ENCODE measurements around the gene OSBPL1A. TPM values are rescaled to one million over a fixed set of nuclear protein-coding genes. Genes with fewer than 3 reads are reported as not detected.

OSBPL1A gene
- total and polyA plus RNA-seq, 2 of the 8 experiments (the other 6 are each of a cell fraction or from before 2014, with no cell fraction given): 53.2 to 74.9 TPM

DNA sequence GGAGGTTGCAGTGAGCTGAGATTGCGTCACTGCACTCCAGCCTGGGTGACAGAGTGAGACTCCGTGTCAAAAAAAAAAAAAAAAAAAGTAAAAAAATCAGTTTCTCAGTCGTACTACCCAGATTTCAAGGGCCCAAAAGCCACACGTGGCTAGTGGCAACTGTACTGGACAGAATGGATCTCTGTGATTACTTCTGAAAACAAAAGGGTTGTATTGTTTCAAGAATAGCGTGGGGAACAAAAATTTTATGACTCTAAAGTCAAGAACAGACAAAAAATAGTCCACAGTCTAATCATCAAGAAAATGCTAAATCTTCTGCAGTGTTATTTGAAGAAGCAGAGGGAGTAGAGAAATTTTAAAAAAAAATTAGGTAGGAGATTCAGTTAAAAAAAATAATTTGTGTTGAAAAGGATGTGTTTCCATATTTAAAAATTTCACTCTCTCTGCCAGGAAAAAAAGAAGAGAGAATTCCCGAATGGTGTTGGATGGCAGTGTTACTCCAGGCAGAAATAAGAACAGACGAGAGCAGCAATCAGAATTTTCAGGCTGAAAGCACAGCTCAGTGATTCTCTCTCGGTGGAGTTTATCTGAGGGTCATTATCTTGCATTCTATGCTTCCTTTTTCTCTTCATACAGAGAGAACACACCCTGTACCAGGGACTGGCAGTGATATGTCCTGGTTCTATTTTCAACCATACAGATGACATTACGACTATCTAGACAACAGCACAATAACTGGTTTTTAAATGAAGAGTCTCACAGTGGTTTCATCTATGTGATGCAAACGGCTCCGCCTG, 196.9 kb downstream of the OSBPL1A start:
- WGBS, 2 experiments (ENCODE audit: extremely low coverage in 1 of 2, insufficient coverage in 1 of 2, insufficient read length in 1 of 2, insufficient replicate concordance in 2 of 2, low coverage in 1 of 2, low lambda C conversion rate in 2 of 2, missing lambda C conversion rate in 1 of 2): 89% methylated on average over 10 of the region's 11 CpGs; no CpG with 5 or more reads in 1 of the 2 experiments
- Histone ChIP-seq H3K18ac (ENCODE audit: extremely low read depth, low read length) (no peak overlapping the region), H4K8ac (ENCODE audit: extremely low read depth, insufficient read depth, low read length) (no peak overlapping the region), H3K9me3 (ENCODE audit: insufficient read depth in 2 of 2, low read depth in 1 of 2, low read length in 1 of 2) (no peaks in the 10 kb centered on the region), H2BK20ac (ENCODE audit: low read length) (no peak overlapping the region), H3K4me3 (ENCODE audit: extremely low read depth in 1 of 4, insufficient read depth in 2 of 4, low read depth in 3 of 4, low read length in 4 of 4) (no peak overlapping the region), H2BK5ac (ENCODE audit: low read depth, low read length) (no peak overlapping the region), H3K79me1 (ENCODE audit: low read depth, low read length) (no peaks in the 10 kb centered on the region), H3K27ac (ENCODE audit: low read depth, low read length) (no peak overlapping the region), H3K23me2 (ENCODE audit: low read depth, low read length) (no peaks in the 10 kb centered on the region), H3K56ac (replicated peaks; ENCODE audit: insufficient read length, low read depth, low read length) (no peak overlapping the region), H4K91ac (replicated peaks; ENCODE audit: insufficient read length, low read length) (no peak overlapping the region), H3K36me3 (ENCODE audit: control insufficient read depth in 2 of 4, insufficient read depth in 4 of 4, low read length in 3 of 4) (peaks cover 0 to under 1% (median 0%) of the 10 kb centered on the region in 4 experiments; a peak in 1 of 8 replicates), H3K23ac (ENCODE audit: insufficient read length) (no peak overlapping the region), H3K4ac (replicated peaks; ENCODE audit: insufficient read length, low read depth, low read length) (no peak overlapping the region), H2BK15ac (ENCODE audit: low read length) (no peak overlapping the region), H3K27me3 (replicated peaks in 1 of 4; ENCODE audit: control insufficient read depth in 3 of 4, extremely low read depth in 1 of 4, insufficient read depth in 3 of 4, low read length in 3 of 4) (no peaks in the 10 kb centered on the region), H2AFZ (ENCODE audit: low read length) (no peak overlapping the region), H3K9ac (replicated peaks in 1 of 4; ENCODE audit: extremely low read depth in 1 of 4, low read depth in 3 of 4, low read length in 3 of 4) (no peak overlapping the region; a peak in 1 of 7 replicates), H4K20me1 (replicated peaks in 1 of 2; ENCODE audit: control insufficient read depth in 1 of 2, insufficient read depth in 2 of 2, low read length in 2 of 2) (peaks cover 0 to 5% of the 10 kb centered on the region in 2 experiments), H3K14ac (ENCODE audit: insufficient read length) (no peak overlapping the region), H3K4me1 (replicated peaks in 1 of 4; ENCODE audit: control insufficient read depth in 3 of 4, insufficient read depth in 4 of 4, low read length in 3 of 4) (no peaks in the 10 kb centered on the region; a peak in 1 of 7 replicates), H3K79me2 (ENCODE audit: control insufficient read depth in 1 of 2, insufficient read depth in 2 of 2, low read length in 2 of 2) (no peaks in the 10 kb centered on the region; a peak in 2 of 4 replicates), H2BK120ac (replicated peaks; ENCODE audit: low read depth, low read length) (no peak overlapping the region), H2BK12ac (ENCODE audit: low read depth, low read length) (no peak overlapping the region), H3K4me2 (ENCODE audit: insufficient read depth in 1 of 2, low read depth in 2 of 2, low read length in 2 of 2) (no peak overlapping the region), H4K5ac (ENCODE audit: insufficient read length, low read depth, low read length) (no peak overlapping the region), H2AK5ac (ENCODE audit: low read depth, low read length) (no peak overlapping the region)
- DNase-seq (ENCODE audit: low read depth in 1 of 2, low spot score in 2 of 2) (no peak), FAIRE-seq (no peak)
- POLR2A ChIA-PET (ENCODE audit: partially characterized antibody): interaction anchor here (1.2 kb wide), 1 partner anchor 70 kb away, joined by 3 read pairs; no protein-coding TSS in a partner anchor
- CTCF ChIA-PET (ENCODE audit: partially characterized antibody): interaction anchor here (2.3 kb wide), 1 partner anchor 24 kb away, joined by 7 read pairs; no protein-coding TSS in a partner anchor
- TF ChIP-seq RBBP5 (IDR thresholded peaks at IDR 0.05; ENCODE audit: borderline replicate concordance, low read depth, low read length) (no peak), SIX5 (IDR thresholded peaks at IDR 0.05; ENCODE audit: low read depth, low read length) (no peak), SUZ12 (IDR thresholded peaks at IDR 0.05; ENCODE audit: low read length) (no peak), SAP30 (IDR thresholded peaks at IDR 0.05; ENCODE audit: insufficient read depth, insufficient replicate concordance, low read length) (no peak), SRF (IDR thresholded peaks at IDR 0.05; ENCODE audit: low read depth, low read length) (no peak), CBX5 (IDR thresholded peaks at IDR 0.05; ENCODE audit: low read depth, low read length) (no peak), CEBPB (IDR thresholded peaks at IDR 0.05; ENCODE audit: low read depth, low read length) (no peak), TCF12 (IDR thresholded peaks at IDR 0.05; ENCODE audit: low read depth, low read length) (no peak)
- TF ChIP-seq, protein P1, sequence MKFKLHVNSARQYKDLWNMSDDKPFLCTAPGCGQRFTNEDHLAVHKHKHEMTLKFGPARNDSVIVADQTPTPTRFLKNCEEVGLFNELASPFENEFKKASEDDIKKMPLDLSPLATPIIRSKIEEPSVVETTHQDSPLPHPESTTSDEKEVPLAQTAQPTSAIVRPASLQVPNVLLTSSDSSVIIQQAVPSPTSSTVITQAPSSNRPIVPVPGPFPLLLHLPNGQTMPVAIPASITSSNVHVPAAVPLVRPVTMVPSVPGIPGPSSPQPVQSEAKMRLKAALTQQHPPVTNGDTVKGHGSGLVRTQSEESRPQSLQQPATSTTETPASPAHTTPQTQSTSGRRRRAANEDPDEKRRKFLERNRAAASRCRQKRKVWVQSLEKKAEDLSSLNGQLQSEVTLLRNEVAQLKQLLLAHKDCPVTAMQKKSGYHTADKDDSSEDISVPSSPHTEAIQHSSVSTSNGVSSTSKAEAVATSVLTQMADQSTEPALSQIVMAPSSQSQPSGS (IDR thresholded peaks at IDR 0.05; ENCODE audit: low read length): no peak
- TF ChIP-seq, protein P2, sequence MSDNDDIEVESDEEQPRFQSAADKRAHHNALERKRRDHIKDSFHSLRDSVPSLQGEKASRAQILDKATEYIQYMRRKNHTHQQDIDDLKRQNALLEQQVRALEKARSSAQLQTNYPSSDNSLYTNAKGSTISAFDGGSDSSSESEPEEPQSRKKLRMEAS (IDR thresholded peaks at IDR 0.05): no peak
